Left ventricle myocardium superior (tissue), 1 donor: Measurements from ENCODE around the gene OGFOD2. TPM values are rescaled to one million over a fixed set of nuclear protein-coding genes. Genes with fewer than 3 reads are reported as not detected.
"Not testable (repeated sequence)": the region's sequence is repeated elsewhere in the genome, so short reads cannot be mapped to it uniquely, and the experiment has no call there.

Source experiments
- ATAC-seq: fragments of 200-7000 bp; cut with Tn5 transposase; one replicate; pipeline ENCODE4 v1.9.1; 2020; ENCODE audit warnings: mild to moderate bottlenecking, moderate library complexity
- DNase-seq: peaks from one replicate; pipeline ENCODE4 v3.0.0-alpha.2; 2020
- intact Hi-C: fragments of 100-400 bp; cut with micrococcal nuclease; formaldehyde crosslinking; loops from one replicate; pipeline ENCODE4 v1.11.0; 2022
- total RNA-seq: library from RNA; stranded (reverse); fragmentation: NEBNext Ultra II Directional; extraction: Animal tissue kit (Norgen Biotek cat#: 25700); gene quantifications from one replicate; pipeline ENCODE4 v1.2.1, GENCODE V29; 2021
- donor health status: DM: no; HTN: yes; CAD: no; lungs with severe emphysema.

The OGFOD2 gene
- total RNA-seq, 1 donor from 2014 or later: 15.4 TPM

DNA sequence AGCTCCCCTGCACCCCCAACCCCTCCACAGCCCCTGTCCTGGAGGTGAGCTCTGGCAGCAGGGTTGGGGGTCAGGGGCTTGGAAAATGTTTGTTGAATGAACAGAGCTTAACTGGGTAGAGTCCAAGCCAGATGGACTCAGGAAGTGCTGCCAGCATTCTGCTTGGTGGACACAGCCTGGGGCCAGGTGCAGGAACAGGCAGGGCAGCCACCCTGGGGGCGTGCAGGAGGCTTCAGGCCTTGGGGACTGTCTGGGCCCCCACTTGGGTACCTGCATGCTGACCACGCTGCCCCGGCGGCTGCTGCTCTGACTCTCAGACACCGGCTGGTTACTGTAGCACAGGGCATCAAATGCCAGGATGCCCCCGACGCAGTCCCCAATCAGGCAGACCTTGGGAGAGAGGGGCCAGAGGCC lies 21.2 kb downstream of the OGFOD2 start:
- intact Hi-C loops: no loop called here
- ATAC-seq: no peak
- DNase-seq: no peak

DNA sequence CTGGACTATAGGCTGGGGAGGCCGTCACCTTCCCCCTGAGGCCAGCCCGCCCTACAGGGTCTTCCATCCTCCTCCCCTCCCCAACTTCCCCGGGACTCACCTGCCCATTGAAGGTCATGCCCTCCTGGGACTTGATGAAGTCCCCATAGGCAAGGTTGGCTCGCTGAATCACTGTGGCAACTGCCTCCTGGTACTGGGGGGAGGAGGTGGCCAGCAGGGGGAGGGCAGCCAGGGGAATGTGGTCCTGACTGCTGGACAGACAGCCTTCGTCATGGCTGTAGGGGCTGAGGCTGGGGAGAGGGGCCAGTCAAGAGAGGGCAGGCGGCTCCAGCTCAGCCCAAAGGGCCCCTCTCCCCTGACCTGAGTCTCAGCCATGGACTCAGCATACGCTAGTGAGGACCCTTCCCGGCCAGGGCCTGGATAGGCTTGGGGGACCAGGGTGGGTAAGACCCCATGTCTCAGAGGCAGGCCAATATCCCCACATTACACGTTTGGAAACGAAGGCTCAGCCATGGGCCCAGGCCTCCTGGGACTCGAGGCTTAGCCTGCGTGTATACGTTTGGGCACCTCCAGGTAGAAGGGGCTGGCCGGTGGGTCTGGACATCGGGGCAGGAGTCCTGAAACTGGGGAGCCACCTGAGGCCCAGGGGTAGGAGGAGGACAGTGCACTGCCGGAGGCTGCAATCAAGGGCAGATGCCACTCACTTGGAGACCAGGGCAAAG lies 21.7 kb downstream of the OGFOD2 start:
- ATAC-seq (no peak), DNase-seq (no peak)
- intact Hi-C loops: no loop called here

DNA sequence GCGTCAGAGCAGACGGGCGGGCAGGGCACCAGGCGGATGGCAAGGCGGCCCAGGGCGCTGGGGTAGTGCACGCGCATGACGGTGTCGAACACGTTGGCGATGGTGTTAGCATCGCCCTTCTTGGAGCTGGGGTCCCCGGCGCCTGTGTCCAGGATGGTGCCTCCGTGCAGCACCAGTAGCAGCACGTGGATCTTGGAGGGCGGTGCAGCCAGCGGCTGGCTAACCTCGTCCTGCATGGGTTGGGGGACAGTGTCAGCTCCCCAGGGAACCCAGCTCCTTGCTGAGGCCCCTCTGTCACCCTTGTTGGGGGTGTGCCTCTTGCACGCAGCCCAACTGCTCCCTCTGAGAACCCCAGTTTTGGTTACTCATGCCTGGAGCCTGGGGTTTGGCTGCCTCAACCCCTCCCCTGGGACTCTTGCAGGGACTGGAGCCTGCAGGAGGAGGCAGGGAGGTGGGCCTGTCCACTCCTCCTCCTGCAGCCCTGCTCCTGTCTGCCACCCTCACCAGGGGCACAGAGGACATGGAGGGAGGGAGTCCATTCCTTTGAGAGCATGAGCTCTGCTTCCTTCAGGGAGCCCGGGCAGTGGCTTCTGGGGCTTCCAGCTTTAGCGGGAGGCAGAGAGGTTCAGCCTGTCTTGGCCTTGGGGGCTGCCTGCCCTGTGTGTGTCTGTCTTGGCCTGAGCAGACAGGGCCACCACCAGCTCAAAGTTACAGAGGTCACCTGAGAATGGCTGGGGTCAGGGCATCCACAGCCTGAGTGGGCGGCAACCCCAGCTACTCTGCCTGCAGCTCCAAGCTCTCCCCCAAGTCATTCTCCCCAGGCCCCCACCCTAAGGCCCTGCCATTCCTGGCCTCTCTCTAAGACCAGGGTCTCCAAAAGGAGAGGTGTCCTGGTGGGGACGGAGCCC lies 22.6 kb downstream of the OGFOD2 start:
- DNase-seq (no peak), ATAC-seq (no peak)
- intact Hi-C loops: no loop called here

GRCh38 chr12:122998316-122998715 lies 23.3 kb downstream of the OGFOD2 start:
- no peak for DNase-seq
- intact Hi-C loops: no loop called here
- ATAC-seq: no peak

DNA sequence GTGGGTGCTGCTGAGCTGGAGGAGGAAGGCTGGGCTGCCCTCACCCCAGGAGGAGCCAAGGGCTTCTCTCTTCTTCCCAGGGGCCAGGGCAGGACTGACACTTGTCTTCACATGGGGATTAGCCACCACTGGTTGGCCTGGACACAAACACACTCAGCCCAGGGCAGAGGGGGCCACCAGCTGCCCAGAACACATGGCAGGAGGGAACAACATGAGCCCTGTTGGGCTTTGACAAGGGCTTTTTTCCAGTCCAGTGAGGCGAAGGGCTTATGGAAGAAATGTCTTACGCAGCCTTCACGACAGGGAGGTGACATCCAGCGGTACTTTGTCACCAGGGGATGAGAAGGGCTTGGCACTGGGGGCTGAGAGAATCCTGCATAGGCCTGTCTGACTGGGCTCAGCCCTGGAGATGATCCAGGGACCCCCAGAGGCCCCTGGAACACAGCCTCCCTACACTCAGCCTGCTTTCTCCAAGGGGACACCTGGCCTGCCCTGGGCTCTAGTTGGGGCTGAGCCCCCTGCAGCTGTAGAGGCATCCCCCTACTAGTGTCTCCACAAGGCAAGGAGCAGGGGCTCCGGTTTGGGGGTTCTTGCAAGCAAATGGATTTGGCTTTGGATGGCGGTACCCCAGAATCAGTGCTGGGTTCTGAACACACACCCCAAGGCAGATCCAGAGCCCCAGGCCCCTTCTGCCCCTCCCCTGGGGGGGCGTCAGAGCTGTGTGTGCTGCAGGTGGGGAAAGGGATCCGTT lies 24.3 kb downstream of the OGFOD2 start:
- ATAC-seq: no peak
- intact Hi-C loops: no loop called here
- peak; percentile 15 for DNase-seq

GRCh38 chr12:122999986-123000420 lies 25.0 kb downstream of the OGFOD2 start:
- peak; percentile 22 for DNase-seq
- intact Hi-C loops: no loop called here
- ATAC-seq: no peak

DNA sequence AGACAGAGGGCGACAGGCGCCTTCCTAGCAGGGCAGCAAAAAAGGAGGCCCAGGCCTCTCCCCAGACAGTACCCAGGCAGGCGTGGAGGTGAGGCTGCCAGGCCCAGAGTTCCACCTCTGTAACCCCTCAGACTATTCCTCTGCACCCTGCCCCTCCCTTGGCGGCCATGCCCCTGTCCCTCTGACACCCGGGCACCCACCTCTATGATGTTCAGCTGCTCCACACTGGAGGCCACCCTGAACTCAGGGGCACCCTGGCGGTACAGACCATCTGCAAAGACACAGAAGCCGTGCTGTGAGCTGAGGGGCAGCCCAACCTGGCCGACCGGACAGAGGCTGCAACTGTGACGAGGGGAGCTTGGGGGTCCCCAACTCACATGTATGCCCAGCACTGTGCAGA lies 25.5 kb downstream of the OGFOD2 start:
- intact Hi-C loops: no loop called here
- no peak for ATAC-seq
- DNase-seq: peak; percentile 15

DNA sequence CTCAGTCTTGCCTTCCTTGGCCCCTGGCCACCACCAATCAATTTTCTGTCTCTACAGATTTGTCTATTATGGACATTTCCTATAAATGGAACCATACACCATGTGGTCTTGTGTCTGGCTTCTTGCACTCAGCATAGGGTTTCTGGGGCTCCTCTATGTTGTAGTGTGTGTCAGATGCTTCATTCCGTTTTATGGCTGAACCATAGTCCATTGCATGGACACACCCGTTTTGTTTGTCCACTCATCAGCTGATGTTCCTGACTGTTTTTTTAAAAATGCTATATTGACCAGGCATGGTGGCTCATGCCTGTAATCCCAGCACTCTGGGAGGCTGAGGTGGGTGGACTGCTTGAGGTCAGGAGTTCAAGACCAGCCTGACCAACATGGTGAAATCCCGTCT lies 26.4 kb downstream of the OGFOD2 start:
- DNase-seq: peak; percentile 3
- intact Hi-C loops: no loop called here
- ATAC-seq: no peak

GRCh38 chr12:123003257-123003656 lies 28.2 kb downstream of the OGFOD2 start:
- ATAC-seq (no peak), DNase-seq (peak; percentile 6)
- intact Hi-C loops: no loop called here

DNA sequence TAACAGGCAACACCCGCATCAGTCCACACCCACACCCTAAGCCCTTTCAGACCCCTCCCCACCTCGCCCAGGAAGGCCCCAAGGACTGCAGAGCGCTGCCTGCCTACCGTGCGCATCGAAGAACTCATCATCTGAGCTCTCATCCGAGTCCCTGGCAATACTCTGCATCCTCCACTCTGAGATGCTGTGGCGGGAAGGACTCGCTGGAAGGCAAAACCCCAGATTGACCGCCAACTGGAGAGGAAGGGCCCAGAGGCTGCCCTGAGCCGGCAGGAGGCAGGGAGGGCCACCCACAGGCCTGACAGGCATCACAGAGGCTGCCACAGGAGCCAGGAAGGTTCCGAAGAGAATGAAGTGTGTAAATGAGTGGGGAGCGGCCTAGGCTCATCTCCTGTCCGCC lies 29.2 kb downstream of the OGFOD2 start:
- intact Hi-C loops: no loop called here
- peak; percentile 8 for DNase-seq
- ATAC-seq: no peak

DNA sequence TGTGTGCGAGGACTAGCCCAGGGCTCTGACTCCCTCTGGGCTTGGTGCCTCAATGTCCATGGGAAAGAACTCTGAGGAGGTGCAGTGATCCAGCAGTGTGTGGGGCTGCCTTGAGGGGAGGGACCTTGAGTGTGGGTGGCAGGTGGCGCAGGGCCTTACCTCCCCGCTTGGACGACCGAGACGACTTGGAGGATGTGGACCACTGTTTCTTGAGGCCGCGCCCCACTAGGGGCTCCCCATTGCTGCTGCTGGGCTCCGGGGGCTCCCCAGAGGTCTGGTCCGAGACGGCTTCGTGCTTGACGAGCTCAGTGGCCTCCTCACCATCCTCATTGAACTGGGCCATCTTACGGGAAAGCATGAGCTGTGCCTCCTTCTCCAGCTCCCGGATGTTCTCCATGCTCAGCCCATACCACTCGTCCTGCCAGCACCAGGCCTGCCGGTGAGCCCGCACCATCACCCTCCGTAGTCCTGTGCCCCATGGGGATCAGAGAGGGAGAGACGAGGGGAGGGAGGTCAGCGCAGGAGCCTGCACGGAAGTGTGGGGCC lies 30.1 kb downstream of the OGFOD2 start:
- intact Hi-C loops: no loop called here
- DNase-seq (peak; percentile 22), ATAC-seq (no peak)

- intact Hi-C loops: no loop called here
- ATAC-seq: no peak
These were observed 31.9 kb downstream of the OGFOD2 start for GRCh38 chr12:123006977-123007376.

DNA sequence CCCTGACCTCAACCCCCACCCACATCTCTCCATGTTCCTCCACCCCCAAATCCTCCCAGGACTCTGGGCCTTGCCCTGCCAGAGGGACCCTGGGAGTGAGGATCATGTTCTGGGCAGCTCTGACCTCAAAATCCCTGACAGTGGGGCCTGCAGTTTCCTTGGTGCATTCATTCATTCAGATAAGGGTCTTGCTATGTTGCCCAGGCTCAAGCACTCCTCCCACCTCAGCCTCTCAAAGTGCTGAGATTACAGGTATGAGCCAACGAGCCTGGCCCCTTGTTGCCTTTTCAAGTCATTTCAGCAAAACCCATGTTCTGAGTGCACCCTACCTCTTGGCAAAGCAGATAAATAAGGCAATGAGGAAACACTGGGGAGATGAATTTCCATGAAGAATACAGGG lies 35.1 kb downstream of the OGFOD2 start:
- peak; percentile 9 for DNase-seq
- intact Hi-C loops: no loop called here
- no peak for ATAC-seq

More at GRCh38 chr12:123006977-123007376, 31.9 kb downstream of the OGFOD2 start:
- peak; percentile 7 for DNase-seq

DNA sequence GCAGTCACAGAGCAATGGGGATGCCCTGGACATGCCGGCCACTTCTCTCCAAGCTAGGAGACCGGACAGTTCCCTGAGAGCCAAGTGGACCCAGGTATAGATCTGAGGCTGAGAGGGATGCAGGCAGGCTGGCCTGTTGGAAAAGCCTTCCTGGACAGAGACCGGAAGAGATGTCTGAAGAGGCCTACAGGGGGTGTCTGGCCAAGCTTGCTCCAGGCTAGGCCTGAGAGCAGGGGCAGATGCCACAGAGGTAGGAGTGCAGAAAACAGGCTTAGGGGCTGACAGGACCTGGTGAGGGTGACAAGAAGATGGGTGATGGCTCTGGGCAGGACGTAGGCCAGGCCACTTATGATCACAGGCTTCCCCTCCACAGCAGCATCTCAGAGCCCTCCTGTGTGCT lies 35.6 kb downstream of the OGFOD2 start:
- DNase-seq: no peak
- ATAC-seq: no peak
- intact Hi-C loops: no loop called here

DNA sequence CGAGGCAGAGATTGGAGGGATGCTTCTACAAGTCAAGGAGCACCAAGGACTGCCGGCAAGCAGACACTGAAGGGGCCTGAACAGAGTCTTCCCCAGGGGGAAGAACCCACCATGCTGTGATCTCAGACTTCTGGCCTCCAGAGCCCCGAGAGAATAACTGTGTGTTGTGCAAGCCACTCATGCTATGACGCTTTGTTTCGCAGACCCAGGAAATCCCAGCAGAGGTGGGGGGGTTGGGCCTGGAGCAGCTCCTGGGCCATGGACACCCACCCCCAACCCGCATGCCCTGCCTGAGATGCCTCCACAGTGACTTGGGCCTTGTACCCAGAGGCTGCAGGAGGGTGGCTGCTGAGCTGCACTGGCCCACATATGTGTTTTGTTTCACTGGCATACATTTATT lies 36.7 kb downstream of the OGFOD2 start:
- DNase-seq (peak; percentile 9), ATAC-seq (no peak)
- intact Hi-C loops: no loop called here

DNA sequence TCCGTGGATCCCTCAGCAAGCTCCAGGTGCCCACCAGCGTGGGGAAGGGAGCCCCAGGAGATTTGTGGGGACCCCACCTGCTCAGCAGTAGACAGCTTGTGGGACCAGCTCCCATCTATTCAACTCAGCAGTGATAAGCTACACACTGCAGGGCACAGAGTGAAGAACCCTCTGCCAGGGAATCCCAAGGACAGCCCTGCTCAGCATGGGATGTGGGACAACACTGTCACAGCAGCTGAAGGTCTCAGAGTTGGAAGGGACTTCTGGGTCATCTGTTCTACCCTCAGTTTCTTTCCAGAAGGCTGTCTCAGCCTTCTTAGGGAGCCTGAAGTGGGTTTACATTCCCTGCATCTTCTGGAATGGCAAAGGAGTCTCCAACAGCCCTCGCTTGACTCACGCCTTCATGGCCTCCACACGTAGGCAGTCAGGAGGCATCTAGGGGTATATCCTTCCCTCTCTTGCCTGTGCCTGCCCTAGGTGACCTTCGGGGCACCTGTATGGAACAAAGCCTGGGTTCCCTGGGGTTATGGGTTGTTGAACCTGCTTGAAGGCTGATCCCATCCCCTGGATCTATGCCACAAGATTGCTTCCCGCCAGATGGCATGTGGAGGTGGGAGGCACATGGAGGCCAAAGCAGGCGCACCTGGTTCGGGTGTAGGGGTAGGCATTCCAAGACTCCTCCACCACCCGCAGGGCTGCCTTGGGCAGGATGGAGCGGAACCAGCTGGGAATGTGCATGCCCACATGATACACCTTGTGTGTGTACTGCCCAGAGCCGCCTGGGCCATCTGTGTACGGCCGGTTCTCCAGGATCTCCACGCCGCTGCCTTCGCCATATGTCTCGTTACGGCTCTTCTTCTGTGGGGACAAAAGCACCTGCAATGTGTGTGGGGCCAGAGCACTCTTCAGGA lies 38.4 kb downstream of the OGFOD2 start:
- ATAC-seq (no peak), DNase-seq (no peak)
- intact Hi-C loops: no loop called here

DNA sequence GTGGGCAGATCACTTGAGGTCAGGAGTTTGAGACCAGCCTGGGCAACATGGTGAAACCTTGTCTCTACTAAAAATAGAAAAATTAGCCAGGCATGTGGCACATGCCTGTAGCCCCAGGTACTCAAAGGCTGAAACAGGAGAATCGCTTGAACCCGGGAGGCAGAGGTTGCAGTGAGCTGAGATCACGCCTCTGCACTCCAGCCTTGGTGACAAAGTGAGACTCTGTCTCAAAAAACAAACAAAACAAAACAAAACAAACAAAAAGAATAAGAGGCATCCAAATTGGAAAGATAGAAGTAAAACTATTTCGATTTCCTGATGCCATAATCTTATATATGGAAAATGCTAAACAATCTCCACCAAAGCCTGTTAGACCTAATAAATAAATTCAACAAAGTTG lies 39.4 kb downstream of the OGFOD2 start:
- intact Hi-C loops, DNase-seq, ATAC-seq: not testable (repeated sequence)

- ATAC-seq (no peak), DNase-seq (no peak)
- intact Hi-C loops: no loop called here
These were observed 42.7 kb downstream of the OGFOD2 start for GRCh38 chr12:123017753-123018152.

DNA sequence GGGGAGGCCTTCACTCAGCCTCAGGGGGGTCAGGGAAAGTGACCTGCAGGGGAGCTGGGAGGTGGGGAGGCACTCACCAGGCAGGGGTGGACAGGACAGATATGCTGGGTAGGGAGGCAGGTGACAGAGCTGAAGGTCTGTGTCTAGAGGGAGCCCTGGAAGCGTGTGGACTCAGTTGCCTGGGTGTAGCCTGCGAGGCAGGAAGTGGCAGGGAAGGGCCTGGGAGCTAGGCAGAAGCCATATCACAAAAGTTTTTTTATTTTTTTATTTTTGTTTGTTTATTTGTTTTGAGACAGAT lies 44.7 kb downstream of the OGFOD2 start:
- intact Hi-C loops: no loop called here
- DNase-seq: no peak
- ATAC-seq: peak; percentile 19
